Vagina (tissue), 2 donors: ENCODE measurements around the gene ETFBKMT. TPM values are rescaled to one million over a fixed set of nuclear protein-coding genes. Genes with fewer than 3 reads are reported as not detected.

ENCODE experiments used
- DNase-seq, 2 donors: peaks; one replicate each; pipeline ENCODE4 v3.0.0-alpha.2; 2017; ENCODE audit errors: extremely low spot score in 2 of 2
- H3K27ac ChIP-seq: fragments of 200-600 bp; sonication (generic); one replicate; pipeline ENCODE4 v1.5.1; 2019
- H3K27me3 ChIP-seq: fragments of 200-600 bp; sonication (generic); one replicate; pipeline ENCODE4 v1.5.1; 2019
- H3K36me3 ChIP-seq, 2 donors: fragments of 200-600 bp; sonication (generic); one replicate each; pipeline ENCODE4 v1.5.1; 2017 to 2019
- H3K4me1 ChIP-seq: fragments of 200-600 bp; sonication (generic); one replicate; pipeline ENCODE4 v1.5.1; 2019
- H3K4me3 ChIP-seq, 2 donors: fragments of 200-600 bp; sonication (generic); 1 replicate in 1 of 2; 2 replicates in 1 of 2; pipeline ENCODE4 v1.5.1; 2016 to 2019
- H3K9me3 ChIP-seq: fragments of 200-600 bp; sonication (generic); one replicate; pipeline ENCODE4 v1.5.1; 2019
- POLR2A ChIP-seq, 2 donors: fragments of 450-650 bp; IDR thresholded peaks; one replicate each; pipeline ENCODE4 v1.6.1; 2017; ENCODE audit warnings: antibody characterized with exemption in 2 of 2, mild to moderate bottlenecking in 2 of 2, moderate library complexity in 2 of 2
- POLR2AphosphoS5 ChIP-seq, 2 donors: sonication (generic); formaldehyde crosslinking; IDR thresholded peaks; one replicate each; pipeline ENCODE4 v1.9.0; 2017; ENCODE audit warnings: antibody characterized with exemption in 2 of 2, mild to moderate bottlenecking in 2 of 2, low read depth in 1 of 2; ENCODE audit not compliant: insufficient read depth in 1 of 2
- intact Hi-C: fragments of 100-400 bp; cut with DNase I; formaldehyde crosslinking; loops from one replicate; pipeline ENCODE4 v1.15.1; 2023
- total RNA-seq: library from RNA; depleted of rRNA; stranded (reverse); fragments of >200 nt; gene quantifications from one replicate; pipeline ENCODE4 v1.2.3, GENCODE V29; 2016
- TF ChIP-seq, protein P1 (sequence below), 3 experiments: fragments of 450-650 bp in 2 of 3; fragments of 200-600 bp in 1 of 3; sonication (generic) in 1 of 3; IDR thresholded peaks; one replicate each; pipeline ENCODE4 v1.5.1; 2017 to 2019; ENCODE audit warnings: antibody characterized with exemption in 3 of 3, mild to moderate bottlenecking in 2 of 3, moderate library complexity in 2 of 3

The ETFBKMT gene
- total RNA-seq, 1 donor from 2014 or later = 0.98 TPM

DNA sequence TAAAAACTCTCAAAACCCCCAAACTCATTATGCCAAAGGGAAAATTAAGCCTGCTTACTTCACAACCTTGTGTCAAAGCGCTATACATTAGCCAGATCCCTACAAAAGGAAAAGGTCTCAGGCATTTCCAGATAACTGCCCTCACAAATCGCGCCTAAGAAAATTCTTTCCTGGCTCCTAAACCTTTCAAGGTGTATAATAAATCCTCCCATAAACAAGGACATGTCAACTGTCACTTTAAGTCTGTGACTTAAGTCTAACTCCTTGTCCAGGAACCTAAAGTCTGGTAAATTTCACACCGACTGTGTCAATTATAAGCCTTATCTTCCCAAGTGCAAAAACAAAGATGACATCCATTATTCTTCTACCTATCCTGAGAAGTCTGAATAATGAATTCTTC, 4.3 kb upstream of the ETFBKMT start:
- no peak overlapping the region for H3K27ac ChIP-seq
- DNase-seq = no peak
- peaks cover 12% of the 10 kb centered on the region for H3K4me1 ChIP-seq
- H3K4me3 ChIP-seq = no peak overlapping the region
- H3K27me3 ChIP-seq = no peaks in the 10 kb centered on the region
- TF ChIP-seq, protein P1, sequence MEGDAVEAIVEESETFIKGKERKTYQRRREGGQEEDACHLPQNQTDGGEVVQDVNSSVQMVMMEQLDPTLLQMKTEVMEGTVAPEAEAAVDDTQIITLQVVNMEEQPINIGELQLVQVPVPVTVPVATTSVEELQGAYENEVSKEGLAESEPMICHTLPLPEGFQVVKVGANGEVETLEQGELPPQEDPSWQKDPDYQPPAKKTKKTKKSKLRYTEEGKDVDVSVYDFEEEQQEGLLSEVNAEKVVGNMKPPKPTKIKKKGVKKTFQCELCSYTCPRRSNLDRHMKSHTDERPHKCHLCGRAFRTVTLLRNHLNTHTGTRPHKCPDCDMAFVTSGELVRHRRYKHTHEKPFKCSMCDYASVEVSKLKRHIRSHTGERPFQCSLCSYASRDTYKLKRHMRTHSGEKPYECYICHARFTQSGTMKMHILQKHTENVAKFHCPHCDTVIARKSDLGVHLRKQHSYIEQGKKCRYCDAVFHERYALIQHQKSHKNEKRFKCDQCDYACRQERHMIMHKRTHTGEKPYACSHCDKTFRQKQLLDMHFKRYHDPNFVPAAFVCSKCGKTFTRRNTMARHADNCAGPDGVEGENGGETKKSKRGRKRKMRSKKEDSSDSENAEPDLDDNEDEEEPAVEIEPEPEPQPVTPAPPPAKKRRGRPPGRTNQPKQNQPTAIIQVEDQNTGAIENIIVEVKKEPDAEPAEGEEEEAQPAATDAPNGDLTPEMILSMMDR (IDR thresholded peaks at IDR 0.05) = no peak
- TF ChIP-seq POLR2A (IDR thresholded peaks at IDR 0.05) = no peak
- H3K36me3 ChIP-seq = no peaks in the 10 kb centered on the region
- intact Hi-C loops = loop anchor here (10.0 kb wide), 3 partner anchors 70 to 650 kb away; partner anchors contain the start of genes AMN1 and BICD1
- H3K9me3 ChIP-seq = no peaks in the 10 kb centered on the region

DNA sequence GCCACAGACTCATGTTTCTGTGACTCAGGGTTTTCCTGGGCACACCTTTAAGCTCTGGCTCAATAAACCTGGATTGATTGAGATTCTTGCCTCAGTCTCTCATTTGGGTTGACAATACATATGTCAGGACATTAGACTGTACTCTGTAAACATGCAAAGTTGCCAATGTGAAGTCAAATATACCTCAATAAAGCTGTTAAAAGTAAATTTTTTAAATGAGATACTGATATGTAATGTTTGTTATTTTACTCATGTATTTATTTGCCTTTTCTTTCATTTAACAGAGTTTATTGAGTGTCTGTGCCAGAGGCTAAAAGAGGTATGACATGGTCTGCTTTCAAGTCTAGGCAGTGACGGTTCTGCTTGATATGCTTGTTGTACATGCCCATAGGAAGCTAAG, 3.7 kb upstream of the ETFBKMT start:
- intact Hi-C loops = loop anchor here (10.0 kb wide), 3 partner anchors 69 to 649 kb away; partner anchors contain the start of genes AMN1 and BICD1
- Histone ChIP-seq H3K4me3 (no peak overlapping the region), H3K36me3 (no peaks in the 10 kb centered on the region), H3K27ac (no peak overlapping the region), H3K4me1 (peaks cover 15% of the 10 kb centered on the region), H3K9me3 (no peaks in the 10 kb centered on the region), H3K27me3 (no peaks in the 10 kb centered on the region)
- no peak for TF ChIP-seq POLR2AphosphoS5 (IDR thresholded peaks at IDR 0.05; ENCODE audit: insufficient read depth in 1 of 2, low read depth in 1 of 2)
- no peak for TF ChIP-seq POLR2A (IDR thresholded peaks at IDR 0.05)
- TF ChIP-seq, protein P1 (IDR thresholded peaks at IDR 0.05) = no peak
- no peak for DNase-seq

DNA sequence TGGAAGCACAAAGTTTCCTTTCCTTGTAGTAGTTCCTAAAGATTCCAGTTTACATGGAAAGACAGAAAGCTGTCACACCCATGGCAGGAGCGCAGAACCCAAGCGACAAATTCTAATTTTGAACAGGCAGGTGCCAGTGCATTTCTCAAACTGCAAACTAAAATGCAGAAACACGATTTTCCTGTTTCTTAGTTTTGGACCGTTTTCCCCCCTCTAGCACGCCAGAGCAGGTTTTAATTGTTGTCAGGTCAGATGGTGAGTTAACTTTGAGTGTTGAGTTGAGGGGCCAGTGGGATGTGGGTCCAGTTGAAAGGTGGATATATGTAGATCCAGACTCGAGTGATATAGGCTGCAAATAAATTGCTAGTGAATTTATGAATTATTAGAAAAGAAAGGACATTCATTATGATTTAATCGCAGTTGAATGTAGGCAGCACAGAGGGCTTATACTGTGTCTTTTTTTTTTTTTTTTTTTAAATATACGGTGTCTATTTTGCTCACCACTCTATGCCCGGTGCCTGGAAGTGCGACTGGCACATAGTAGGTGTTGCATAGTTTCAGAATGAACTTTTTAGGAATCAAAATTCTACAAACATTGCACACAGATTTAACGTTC, 909 bp upstream of the ETFBKMT start:
- peak overlapping the region; percentile 71 to 81 for H3K4me3 ChIP-seq
- DNase-seq = no peak
- no peaks in the 10 kb centered on the region for H3K36me3 ChIP-seq
- peaks cover 15% of the 10 kb centered on the region for H3K4me1 ChIP-seq
- TF ChIP-seq POLR2A (IDR thresholded peaks at IDR 0.05) = no peak
- TF ChIP-seq POLR2AphosphoS5 (IDR thresholded peaks at IDR 0.05; ENCODE audit: insufficient read depth in 1 of 2, low read depth in 1 of 2) = no peak
- TF ChIP-seq, protein P1 (IDR thresholded peaks at IDR 0.05) = no peak
- H3K27ac ChIP-seq = peak overlapping the region; percentile 90
- intact Hi-C loops = loop anchor here (10.0 kb wide), 3 partner anchors 66 to 646 kb away; partner anchors contain the start of genes AMN1 and BICD1
- no peaks in the 10 kb centered on the region for H3K27me3 ChIP-seq
- H3K9me3 ChIP-seq = no peaks in the 10 kb centered on the region

DNA sequence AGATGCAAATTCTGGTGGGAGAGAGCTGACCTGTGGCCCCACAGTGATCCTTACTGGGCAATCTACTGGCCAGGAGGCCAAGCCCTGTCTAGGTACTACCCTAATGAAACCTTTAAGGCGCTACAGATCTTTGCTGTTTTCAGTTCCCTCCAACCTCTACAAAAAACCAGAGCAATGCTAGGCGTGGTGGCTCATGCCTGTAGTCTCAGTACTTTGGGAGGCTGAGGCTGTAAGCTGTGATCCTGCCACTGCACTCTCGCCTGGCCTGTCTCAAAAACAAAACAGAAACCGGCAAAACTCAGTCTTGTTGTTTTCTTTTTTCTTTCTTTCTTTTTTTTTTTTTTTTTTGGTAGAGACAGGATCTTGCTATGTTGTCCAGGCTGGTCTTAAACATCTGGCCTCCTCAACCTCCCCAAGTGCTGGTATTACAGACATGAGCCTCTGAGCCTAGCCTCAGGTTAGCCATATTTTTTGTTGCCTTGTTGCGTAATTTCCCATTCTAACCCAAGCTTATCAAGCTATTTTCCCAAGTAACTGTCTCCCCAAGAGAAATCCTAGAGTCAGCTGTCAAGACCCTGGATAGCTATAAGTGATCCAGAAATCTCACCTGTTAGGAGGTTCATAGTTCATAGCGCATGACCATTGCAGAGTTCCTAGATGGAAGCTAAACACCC, 2.8 kb downstream of the ETFBKMT start:
- intact Hi-C loops = no loop called here
- H3K36me3 ChIP-seq = no peaks in the 10 kb centered on the region
- H3K9me3 ChIP-seq = no peaks in the 10 kb centered on the region
- no peak overlapping the region for H3K27ac ChIP-seq
- no peak overlapping the region for H3K4me3 ChIP-seq
- peaks cover 15% of the 10 kb centered on the region for H3K4me1 ChIP-seq
- TF ChIP-seq, protein P1 (IDR thresholded peaks at IDR 0.05) = no peak
- TF ChIP-seq POLR2A (IDR thresholded peaks at IDR 0.05) = no peak
- TF ChIP-seq POLR2AphosphoS5 (IDR thresholded peaks at IDR 0.05; ENCODE audit: insufficient read depth in 1 of 2, low read depth in 1 of 2) = no peak
- no peak for DNase-seq
- H3K27me3 ChIP-seq = no peaks in the 10 kb centered on the region

DNA sequence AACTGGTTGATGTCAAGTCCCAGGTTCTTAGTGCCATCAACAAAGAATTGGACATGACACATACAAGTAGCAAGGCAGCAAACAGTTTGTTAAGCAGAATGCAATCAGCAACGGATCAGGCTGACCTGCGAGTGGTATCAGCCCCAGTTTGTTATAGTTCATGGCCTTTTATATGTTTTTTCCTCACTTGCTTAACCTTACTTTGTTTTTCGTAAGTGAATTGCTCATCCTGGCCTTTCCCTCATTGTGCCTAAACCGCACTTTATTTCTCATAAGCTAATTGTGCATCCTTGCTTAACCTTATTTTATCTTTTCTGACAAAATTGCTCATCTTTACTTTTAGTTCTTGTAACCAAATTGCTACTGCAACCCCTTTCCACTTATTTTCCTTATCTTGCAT, 4.1 kb downstream of the ETFBKMT start:
- intact Hi-C loops = no loop called here
- no peak for TF ChIP-seq POLR2A (IDR thresholded peaks at IDR 0.05)
- TF ChIP-seq, protein P1 (IDR thresholded peaks at IDR 0.05) = no peak
- no peak for TF ChIP-seq POLR2AphosphoS5 (IDR thresholded peaks at IDR 0.05; ENCODE audit: insufficient read depth in 1 of 2, low read depth in 1 of 2)
- Histone ChIP-seq H3K4me1 (peaks cover 10% of the 10 kb centered on the region), H3K36me3 (no peaks in the 10 kb centered on the region), H3K9me3 (no peaks in the 10 kb centered on the region), H3K27ac (no peak overlapping the region), H3K27me3 (no peaks in the 10 kb centered on the region), H3K4me3 (no peak overlapping the region)
- DNase-seq = no peak
